T-helper 17 cell (primary cell): ENCODE data around the gene EXTL1. TPM values are rescaled to one million over a fixed set of nuclear protein-coding genes. Genes with fewer than 3 reads are reported as not detected.

Experiments used
- ATAC-seq: fragments of 150-1000 bp; cut with Tn5 transposase; 2 replicates; pipeline ENCODE4 v1.10.0; 2021; ENCODE audit warnings: mild to moderate bottlenecking, moderate library complexity
- DNase-seq, 3 donors: peaks; one replicate each; pipeline versions ENCODE4 v3.0.0 to v3.0.0-alpha.2; 2020 to 2021
- H3K9me3 ChIP-seq: one replicate; pipeline ENCODE4 v1.7.0; 2013; ENCODE audit warnings: low read length, mild to moderate bottlenecking; ENCODE audit not compliant: control insufficient read depth, poor library complexity, severe bottlenecking
- H3K27ac Mint-ChIP-seq: one replicate; pipeline ENCODE4 v1.8.0; 2022; ENCODE audit warnings: mild to moderate bottlenecking, moderate library complexity, mixed read lengths
- H3K27me3 Mint-ChIP-seq: one replicate; pipeline ENCODE4 v1.8.0; 2022; ENCODE audit warnings: mixed read lengths
- H3K36me3 Mint-ChIP-seq: one replicate; pipeline ENCODE4 v1.8.0; 2022; ENCODE audit warnings: low read depth, mixed read lengths
- H3K4me1 Mint-ChIP-seq: one replicate; pipeline ENCODE4 v1.8.0; 2022; ENCODE audit warnings: mild to moderate bottlenecking, mixed read lengths
- H3K4me3 Mint-ChIP-seq: one replicate; pipeline ENCODE4 v1.8.0; 2022; ENCODE audit warnings: mild to moderate bottlenecking, moderate library complexity, mixed read lengths
- total RNA-seq, 4 donors: library from RNA in 2 of 4; stranded (reverse) in 2 of 4; gene quantifications; one replicate each; pipeline ENCODE4 v1.2.3 and lab custom pipeline; 2022 to 2026

The EXTL1 gene
- total RNA-seq, 2 donors from 2014 or later, result not detected

DNA sequence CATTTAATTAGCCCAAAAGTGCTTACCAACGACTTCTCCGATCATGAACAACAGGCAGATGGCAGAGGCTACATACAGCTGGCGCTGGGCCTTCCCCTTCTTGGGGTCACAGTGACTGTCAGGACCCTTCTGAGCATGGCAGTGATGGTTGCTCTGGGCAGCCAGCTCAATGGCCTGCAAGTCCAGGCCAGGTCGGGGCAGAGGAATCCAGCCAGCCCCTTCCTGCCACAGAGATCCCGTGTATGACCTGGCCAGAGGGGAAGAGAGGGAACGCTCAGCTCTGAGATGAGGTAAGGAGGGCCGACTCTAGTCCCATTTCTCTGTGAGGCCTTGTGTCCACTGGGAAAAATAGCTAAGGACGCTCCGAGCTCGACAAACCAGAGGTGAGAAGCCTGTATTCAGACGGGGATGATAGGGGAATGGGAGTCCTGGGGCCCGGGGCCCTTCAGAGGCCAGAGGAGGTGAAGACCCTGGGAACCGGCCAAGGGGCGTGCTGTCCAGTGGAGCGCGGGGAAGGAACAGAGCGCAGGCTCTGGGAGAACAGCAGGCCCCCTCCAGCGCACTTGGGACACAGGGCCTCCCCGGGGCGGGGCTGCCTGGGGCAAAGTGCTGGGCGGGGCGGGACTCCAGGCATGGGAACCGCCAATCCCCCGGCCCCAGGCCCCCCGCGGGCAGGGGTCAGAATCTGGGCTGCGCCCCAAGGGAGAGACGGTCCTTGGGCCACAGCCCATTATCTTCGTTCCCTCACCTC, 23.6 kb downstream of the EXTL1 start:
- Mint-ChIP-seq H3K27ac (no peak overlapping the region), H3K4me1 (peaks cover 7% of the 10 kb centered on the region), H3K27me3 (peaks cover 66% of the 10 kb centered on the region), H3K36me3 (peaks cover 9% of the 10 kb centered on the region), H3K4me3 (peak overlapping the region; percentile 55)
- DNase-seq (no peak), ATAC-seq (no peak)
- no peaks in the 10 kb centered on the region for H3K9me3 ChIP-seq

DNA sequence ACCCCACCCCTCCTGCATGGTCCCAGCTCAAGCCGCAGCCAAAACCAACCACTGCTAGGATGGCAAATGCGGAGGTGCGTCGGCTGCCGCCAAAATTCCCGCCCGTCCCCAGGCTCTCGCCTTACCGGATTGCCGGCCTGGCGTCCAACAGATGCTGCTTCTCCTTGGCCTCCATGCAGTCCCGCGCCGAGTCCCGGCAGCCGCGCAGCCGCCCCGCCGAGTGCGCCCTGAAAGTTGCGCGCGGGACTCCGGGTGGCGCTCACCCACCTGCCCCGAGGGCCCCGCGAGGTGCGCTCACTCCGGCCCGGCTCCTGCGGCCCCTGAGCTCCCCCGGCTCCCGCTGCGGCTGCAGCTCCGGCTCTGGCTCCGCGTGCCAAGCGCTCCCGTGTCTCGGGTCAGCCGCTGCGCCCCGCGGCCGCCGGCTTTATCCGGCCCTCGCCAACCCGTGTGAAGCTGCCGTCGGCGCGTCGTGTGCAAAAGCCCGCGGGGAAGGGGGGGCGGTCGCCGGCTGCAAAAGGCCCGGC, 24.2 kb downstream of the EXTL1 start, which contains the start of gene SLC30A2:
TSS of gene SLC30A2 (minus strand) at position 397 of the 524 bp plus-strand sequence. CDS start at position 175, 222 bp downstream.
- Mint-ChIP-seq H3K27ac (no peak within 1 kb of the TSS), H3K36me3 (peaks cover 10% of the 10 kb centered on the region), H3K4me1 (peaks cover 8% of the 10 kb centered on the region), H3K4me3 (peak within 1 kb of the TSS; percentile 55), H3K27me3 (peaks cover 70% of the 10 kb centered on the region)
- H3K9me3 ChIP-seq, result no peaks in the 10 kb centered on the region
- ATAC-seq, result no peak
- DNase-seq, result no peak

DNA sequence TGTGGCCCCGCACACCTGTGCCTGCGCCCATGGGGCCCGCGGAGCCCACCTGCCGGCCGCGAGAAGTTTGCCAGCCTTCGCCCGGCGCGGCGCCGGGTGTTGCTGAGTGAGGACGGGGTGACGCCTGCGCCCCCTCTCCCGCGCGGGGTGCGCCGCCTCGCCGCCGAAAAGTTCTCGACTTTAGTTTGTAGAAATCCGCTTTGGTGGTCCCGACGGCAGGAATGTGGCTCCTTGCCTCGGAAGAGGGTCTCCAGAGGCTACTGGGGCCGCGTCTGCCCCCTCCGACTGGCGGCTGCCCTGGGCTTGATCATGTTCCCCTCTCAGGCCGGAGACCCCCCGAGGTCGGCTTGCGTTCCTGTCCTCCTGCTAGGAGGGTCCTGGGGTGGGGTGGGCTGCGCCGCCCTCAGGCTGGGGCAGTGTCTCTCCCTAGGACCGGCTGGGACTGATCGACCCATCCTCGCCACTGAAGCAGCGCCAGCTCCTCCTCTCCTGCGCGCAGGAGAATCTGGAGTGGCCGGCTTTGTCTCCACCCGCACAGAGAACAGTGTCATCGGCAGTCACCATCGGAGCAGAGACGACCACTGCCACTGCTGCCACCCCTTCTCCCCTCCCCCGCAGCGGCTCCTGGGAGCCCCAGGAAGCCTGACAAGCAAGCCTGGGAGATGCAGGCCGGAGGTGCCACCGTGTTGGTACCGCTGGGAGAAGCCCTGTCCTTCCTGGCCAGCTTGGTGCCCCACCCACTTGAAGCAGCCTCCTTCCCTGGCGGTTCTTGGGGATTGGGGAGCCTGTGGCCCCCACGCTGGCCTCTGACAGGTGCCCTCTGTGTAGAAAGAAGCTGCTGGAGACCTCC, 24.9 kb downstream of the EXTL1 start:
- no peak overlapping the region for H3K27ac Mint-ChIP-seq
- peaks cover 8% of the 10 kb centered on the region for H3K4me1 Mint-ChIP-seq
- DNase-seq, result no peak
- peak overlapping the region; percentile 45 for H3K4me3 Mint-ChIP-seq
- no peak for ATAC-seq
- peaks cover 71% of the 10 kb centered on the region for H3K27me3 Mint-ChIP-seq
- no peaks in the 10 kb centered on the region for H3K9me3 ChIP-seq
- peaks cover 10% of the 10 kb centered on the region for H3K36me3 Mint-ChIP-seq

DNA sequence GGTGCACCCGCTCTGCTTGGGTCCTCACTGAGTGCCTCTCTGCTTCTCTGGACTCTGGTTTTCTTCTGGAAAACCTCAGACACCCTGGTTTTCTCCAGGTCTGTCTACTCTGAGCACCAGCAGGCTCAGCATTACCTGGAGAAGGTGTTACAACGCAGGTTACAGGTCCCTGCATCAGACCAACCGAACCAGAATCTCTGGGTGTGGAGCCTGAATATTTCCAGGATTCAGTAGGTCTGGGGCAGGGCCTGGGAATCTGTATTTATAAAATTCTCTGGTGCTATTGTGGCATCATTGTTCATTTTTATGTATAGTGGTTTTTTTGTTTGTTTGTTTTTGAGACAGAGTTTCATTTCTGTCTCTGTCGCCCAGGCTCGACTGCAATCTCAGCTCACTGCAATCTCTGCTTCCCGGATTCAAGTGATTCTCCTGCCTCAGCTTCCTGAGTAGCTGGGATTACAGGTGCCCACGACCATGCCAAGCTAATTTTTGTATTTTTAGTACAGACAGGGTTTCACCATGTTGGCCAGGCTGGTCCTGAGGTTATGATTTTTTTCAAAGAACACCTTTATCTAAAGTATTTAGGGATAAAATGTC, 25.8 kb downstream of the EXTL1 start:
- H3K9me3 ChIP-seq, result no peaks in the 10 kb centered on the region
- Mint-ChIP-seq H3K36me3 (peaks cover 10% of the 10 kb centered on the region), H3K4me1 (peaks cover 8% of the 10 kb centered on the region), H3K27ac (no peak overlapping the region), H3K4me3 (peak overlapping the region; percentile 45), H3K27me3 (peaks cover 71% of the 10 kb centered on the region)
- no peak for DNase-seq
- no peak for ATAC-seq

DNA sequence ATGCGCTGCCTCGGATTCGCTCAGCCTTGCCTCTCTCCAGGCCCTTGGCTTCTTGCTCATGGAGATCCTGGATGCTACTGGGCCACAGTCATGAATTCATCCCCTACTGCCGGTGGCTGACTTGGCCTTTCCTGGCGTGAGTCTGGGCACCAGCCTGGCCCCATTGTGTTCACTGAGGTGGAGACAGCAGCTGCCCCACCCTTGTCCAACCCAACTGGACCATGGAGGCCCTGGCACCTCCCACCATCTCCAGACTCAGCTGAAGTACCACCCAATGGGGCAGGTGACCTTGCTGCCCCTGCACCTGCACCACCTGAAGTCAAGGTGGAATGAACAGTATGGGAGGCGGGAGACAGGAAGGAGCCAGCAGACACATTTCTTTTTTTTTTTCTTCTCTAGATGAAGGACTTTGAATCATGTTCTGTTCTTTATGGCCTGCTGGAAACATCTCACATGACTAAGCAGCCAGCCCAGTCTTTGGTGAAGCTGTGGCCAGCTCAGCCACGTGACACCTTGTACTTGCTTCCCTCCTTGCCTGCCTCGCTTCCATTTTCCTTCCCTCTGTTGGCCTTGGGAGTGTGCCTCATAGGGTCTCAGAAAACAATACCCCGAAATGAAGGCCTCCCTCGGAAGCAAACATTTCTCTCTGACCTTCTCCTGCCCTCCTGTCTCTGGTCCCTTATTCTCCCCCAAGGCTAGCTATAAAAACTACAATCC, 28.1 kb downstream of the EXTL1 start:
- no peak for ATAC-seq
- Mint-ChIP-seq H3K36me3 (peaks cover 10% of the 10 kb centered on the region), H3K27ac (no peak overlapping the region), H3K4me3 (no peak overlapping the region), H3K27me3 (peaks cover 70% of the 10 kb centered on the region), H3K4me1 (peaks cover 8% of the 10 kb centered on the region)
- H3K9me3 ChIP-seq, result no peaks in the 10 kb centered on the region
- no peak for DNase-seq

DNA sequence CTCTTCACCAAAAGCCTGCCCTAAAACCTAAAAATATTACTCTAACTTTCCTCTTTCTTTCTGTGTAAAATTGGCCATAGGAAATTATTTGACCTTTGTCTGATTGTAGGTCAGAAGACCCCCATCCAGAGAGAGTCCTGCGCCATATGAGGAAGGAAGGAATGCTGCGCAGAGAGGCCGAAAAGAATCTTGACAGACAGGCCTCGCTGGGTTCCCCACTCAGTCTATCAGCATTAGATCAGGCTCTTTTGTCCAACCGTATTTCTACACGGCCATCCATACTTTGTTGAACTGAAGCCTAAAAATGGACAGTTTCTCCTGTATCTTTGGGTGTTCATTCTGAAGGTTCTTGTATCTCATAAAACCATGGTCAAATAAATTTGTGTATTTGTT, 28.7 kb downstream of the EXTL1 start:
- H3K36me3 Mint-ChIP-seq, result peaks cover 4% of the 10 kb centered on the region
- H3K4me1 Mint-ChIP-seq, result peaks cover 4% of the 10 kb centered on the region
- DNase-seq, result no peak
- peaks cover 65% of the 10 kb centered on the region for H3K27me3 Mint-ChIP-seq
- H3K27ac Mint-ChIP-seq, result no peak overlapping the region
- H3K4me3 Mint-ChIP-seq, result no peak overlapping the region
- no peaks in the 10 kb centered on the region for H3K9me3 ChIP-seq
- no peak for ATAC-seq

DNA sequence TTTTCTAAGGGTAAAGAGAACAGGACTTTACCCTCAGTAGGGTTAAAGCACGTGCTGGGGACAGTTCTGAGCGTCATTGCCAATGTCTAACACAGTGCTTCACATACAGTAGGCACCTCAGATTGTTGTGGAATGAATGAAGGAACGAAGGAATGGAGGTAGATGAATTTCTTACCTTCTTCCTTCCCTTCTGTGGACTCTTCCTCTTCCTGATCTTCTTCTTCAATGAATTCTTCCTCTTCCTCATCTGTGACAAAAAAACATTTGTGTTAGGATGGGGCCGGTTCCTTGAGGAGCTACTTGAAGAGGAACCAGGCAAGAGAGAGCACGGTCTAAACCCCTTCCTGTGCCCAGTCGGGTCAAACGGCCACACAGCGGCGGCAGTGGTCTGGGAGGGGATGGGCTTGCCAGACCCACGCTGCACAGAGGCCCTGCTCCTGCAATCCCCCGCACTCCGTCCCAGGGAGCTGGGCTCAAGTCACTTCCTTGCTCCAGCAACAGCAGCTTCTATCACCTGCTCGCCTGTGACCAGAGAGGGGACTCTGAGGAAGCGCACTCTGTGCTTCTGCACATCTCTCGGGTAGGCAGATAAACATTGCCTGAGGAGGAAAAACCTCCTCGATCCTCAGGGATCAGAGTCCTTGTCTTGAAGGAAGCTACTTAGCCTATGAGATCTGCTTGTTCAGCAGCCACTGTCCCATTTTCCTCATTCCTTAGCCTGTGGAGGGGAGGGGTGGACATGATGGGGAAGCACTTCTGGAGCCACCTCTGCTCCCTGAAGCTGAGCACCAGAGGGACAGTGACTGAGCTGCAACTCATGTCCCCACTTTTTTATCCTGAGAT, 32.4 kb downstream of the EXTL1 start:
- H3K27me3 Mint-ChIP-seq, result peaks cover 64% of the 10 kb centered on the region
- H3K36me3 Mint-ChIP-seq, result peaks cover 4% of the 10 kb centered on the region
- H3K4me3 Mint-ChIP-seq, result no peak overlapping the region

DNA sequence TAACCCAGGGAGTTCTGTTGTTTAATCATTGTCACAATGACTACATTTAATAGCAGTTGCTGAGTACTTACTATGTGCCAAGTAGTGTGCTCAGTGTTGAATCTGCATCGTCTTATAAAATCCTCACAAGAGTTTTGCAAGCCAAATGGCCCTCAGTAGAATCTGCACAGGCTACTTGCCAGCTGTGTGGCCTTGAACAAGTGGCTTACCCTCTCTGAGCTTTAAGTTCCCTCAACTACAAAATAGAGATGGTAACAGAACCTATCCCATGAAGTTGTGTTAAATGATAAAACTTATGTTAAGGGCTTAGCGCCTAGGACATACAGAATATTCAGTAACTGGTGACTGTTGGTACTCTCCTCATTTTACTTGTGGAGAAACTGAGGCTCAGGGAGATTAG, 33.5 kb downstream of the EXTL1 start:
- Mint-ChIP-seq H3K36me3 (peaks cover 2% of the 10 kb centered on the region), H3K27me3 (peaks cover 64% of the 10 kb centered on the region), H3K27ac (no peak overlapping the region), H3K4me1 (peaks cover 2% of the 10 kb centered on the region), H3K4me3 (no peak overlapping the region)
- no peak for ATAC-seq
- DNase-seq, result no peak
- H3K9me3 ChIP-seq, result no peaks in the 10 kb centered on the region

More for the DNA sequence above, 32.4 kb downstream of the EXTL1 start:
- no peak for DNase-seq
- no peak for ATAC-seq
- H3K27ac Mint-ChIP-seq, result no peak overlapping the region
- H3K4me1 Mint-ChIP-seq, result peaks cover 4% of the 10 kb centered on the region
- H3K9me3 ChIP-seq, result no peaks in the 10 kb centered on the region

DNA sequence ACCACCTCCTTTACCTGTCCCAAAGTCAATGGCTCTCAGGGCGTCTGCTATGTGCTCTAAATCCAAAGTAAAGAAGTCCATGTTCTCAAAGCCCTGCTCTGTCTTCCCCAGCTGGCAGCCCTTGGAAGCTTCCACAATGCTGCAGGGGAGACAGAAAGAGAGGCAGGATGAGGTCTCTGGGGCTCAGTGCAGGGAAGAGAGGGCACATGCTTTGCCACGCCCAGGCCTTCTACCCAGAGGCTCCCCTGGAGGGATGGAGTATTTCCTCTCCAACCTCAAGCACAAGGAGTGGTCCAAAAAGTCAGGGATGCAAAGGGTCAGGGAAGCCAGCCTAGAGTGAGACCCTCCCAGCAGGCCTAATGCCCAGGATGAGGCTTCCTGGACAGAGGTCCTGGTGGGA, 35.6 kb downstream of the EXTL1 start:
- Mint-ChIP-seq H3K36me3 (peaks cover 3% of the 10 kb centered on the region), H3K27me3 (peaks cover 58% of the 10 kb centered on the region), H3K4me1 (no peaks in the 10 kb centered on the region), H3K4me3 (no peak overlapping the region), H3K27ac (no peak overlapping the region)
- H3K9me3 ChIP-seq, result no peaks in the 10 kb centered on the region
- no peak for ATAC-seq
- no peak for DNase-seq

DNA sequence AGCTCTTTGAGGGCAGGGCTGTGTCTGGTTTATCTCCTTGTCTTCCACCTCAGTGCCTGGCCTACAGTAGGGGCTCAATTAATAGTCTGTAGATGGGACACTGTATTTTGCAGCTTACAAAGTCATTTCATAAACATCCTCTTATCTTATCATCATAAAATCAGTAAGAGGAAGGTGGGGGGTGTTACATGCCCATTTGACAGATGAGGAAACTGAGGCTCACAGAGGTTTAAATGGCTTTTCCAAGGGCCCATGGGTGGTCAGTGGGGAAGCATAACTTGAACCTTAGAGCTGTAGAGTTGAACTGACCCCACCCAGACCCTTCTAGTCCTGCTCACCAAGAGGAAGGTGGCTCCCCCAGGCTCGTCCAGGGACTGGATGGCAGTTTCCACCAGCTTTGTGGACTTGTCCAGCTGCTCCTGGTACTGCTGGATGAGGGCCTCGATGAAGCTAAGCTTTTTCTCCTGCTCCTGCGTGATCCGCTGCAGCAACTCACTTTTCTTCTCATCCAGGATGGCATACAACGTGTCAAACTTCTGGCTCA, 36.5 kb downstream of the EXTL1 start:
- no peak for DNase-seq

DNA sequence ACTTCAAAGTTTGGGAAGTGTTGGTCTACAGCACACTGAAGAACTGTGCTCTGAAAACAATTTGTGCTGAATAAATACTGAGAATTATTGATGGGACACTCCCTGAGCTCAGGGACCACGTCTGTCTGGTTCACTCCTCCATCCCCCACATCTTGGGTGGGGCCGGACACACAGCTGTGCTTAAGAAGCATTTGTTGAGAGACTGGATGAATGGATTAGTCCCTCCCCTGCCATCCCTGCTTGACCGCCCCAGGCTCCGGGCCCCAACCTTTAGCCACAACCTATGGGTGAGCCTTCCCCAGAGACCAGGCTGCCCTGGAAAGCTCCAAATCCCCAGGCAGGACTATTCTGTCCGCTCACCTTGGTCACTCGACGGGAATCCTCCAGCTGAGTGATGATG, 38.3 kb downstream of the EXTL1 start:
- H3K27me3 Mint-ChIP-seq, result peaks cover 45% of the 10 kb centered on the region
- H3K9me3 ChIP-seq, result no peaks in the 10 kb centered on the region

More for the DNA sequence above, 36.5 kb downstream of the EXTL1 start:
- Mint-ChIP-seq H3K27me3 (peaks cover 54% of the 10 kb centered on the region), H3K27ac (no peak overlapping the region), H3K4me3 (no peak overlapping the region), H3K4me1 (no peaks in the 10 kb centered on the region), H3K36me3 (peaks cover 3% of the 10 kb centered on the region)
- no peak for ATAC-seq
- no peaks in the 10 kb centered on the region for H3K9me3 ChIP-seq

More for the DNA sequence above, 38.3 kb downstream of the EXTL1 start:
- ATAC-seq (no peak), DNase-seq (no peak)
- no peak overlapping the region for H3K27ac Mint-ChIP-seq
- H3K4me3 Mint-ChIP-seq, result no peak overlapping the region
- no peaks in the 10 kb centered on the region for H3K4me1 Mint-ChIP-seq
- H3K36me3 Mint-ChIP-seq, result peaks cover 3% of the 10 kb centered on the region
